HAP-1 (cell line): Measurements from ENCODE around the gene DDTL.

Experiments
- DNase-seq, 2 experiments: peaks; one replicate each; pipeline ENCODE4 v3.0.0-alpha.2; 2016 to 2020; ENCODE audit warnings: low spot score in 2 of 2
- H3K27me3 ChIP-seq: fragments of 250-450 bp; sonication (Bioruptor Pico); 2 replicates; pipeline ENCODE4 v1.5.1; 2020; ENCODE audit warnings: low read depth, mild to moderate bottlenecking, moderate library complexity
- H3K36me3 ChIP-seq: fragments of 250-450 bp; sonication (Bioruptor Pico); replicated peaks from 2 replicates; pipeline ENCODE4 v1.5.1; 2020; ENCODE audit warnings: mild to moderate bottlenecking
- H3K4me1 ChIP-seq: fragments of 250-450 bp; sonication (Bioruptor Pico); 2 replicates; pipeline ENCODE4 v1.5.1; 2020; ENCODE audit warnings: mild to moderate bottlenecking
- H3K4me3 ChIP-seq: fragments of 250-450 bp; sonication (Bioruptor Pico); 2 replicates; pipeline ENCODE4 v1.5.1; 2020; ENCODE audit warnings: mild to moderate bottlenecking, moderate library complexity
- H3K9me3 ChIP-seq: fragments of 250-450 bp; sonication (Bioruptor Pico); 2 replicates; pipeline ENCODE4 v1.5.1; 2020; ENCODE audit warnings: mild to moderate bottlenecking, moderate library complexity
- in situ Hi-C: fragments of 300-500 bp; cut with MboI; formaldehyde crosslinking; loops from 3 replicates; pipeline ENCODE4 v1.14.3; 2020; ENCODE audit warnings: low sequenced_read_pairs, inconsistent platforms, mixed read lengths

DDTL gene

GRCh38 chr22:24003887-24004286, 37.2 kb downstream of the DDTL start:
- Histone ChIP-seq H3K9me3 (no peaks in the 10 kb centered on the region), H3K27me3 (no peaks in the 10 kb centered on the region), H3K36me3 (no peaks in the 10 kb centered on the region), H3K4me3 (no peak overlapping the region), H3K4me1 (no peaks in the 10 kb centered on the region)
- in situ Hi-C loops: no loop called here
- no peak for DNase-seq

- H3K9me3 ChIP-seq: no peaks in the 10 kb centered on the region
- in situ Hi-C loops: no loop called here
- no peak for DNase-seq
These were observed 38.5 kb downstream of the DDTL start, which contains the start of gene GSTT4 for GRCh38 chr22:24005201-24005600. Gene GSTT4, minus strand, starts transcription at chr22:24005453. Its CDS starts 97 bp downstream, at chr22:24005356.

GRCh38 chr22:24006207-24006913, 39.7 kb downstream of the DDTL start:
- no peaks in the 10 kb centered on the region for H3K9me3 ChIP-seq
- no peaks in the 10 kb centered on the region; the same call in 1 of the 2 replicates for H3K36me3 ChIP-seq
- in situ Hi-C loops: no loop called here

More at GRCh38 chr22:24005201-24005600, 38.5 kb downstream of the DDTL start, which contains the start of gene GSTT4:
- Histone ChIP-seq H3K36me3 (no peaks in the 10 kb centered on the region), H3K27me3 (no peaks in the 10 kb centered on the region), H3K4me3 (no peak within 1 kb of the TSS), H3K4me1 (no peaks in the 10 kb centered on the region)

GRCh38 chr22:24006914-24007214, 40.2 kb downstream of the DDTL start:
- in situ Hi-C loops: no loop called here
- no peaks in the 10 kb centered on the region; the same call in 1 of the 2 replicates for H3K36me3 ChIP-seq
- H3K9me3 ChIP-seq: no peaks in the 10 kb centered on the region
- no peak for DNase-seq
- H3K4me3 ChIP-seq: no peak overlapping the region
- H3K4me1 ChIP-seq: no peaks in the 10 kb centered on the region; the same call in 1 of the 2 replicates
- H3K27me3 ChIP-seq: no peaks in the 10 kb centered on the region

More at GRCh38 chr22:24006207-24006913, 39.7 kb downstream of the DDTL start:
- H3K4me1 ChIP-seq: no peaks in the 10 kb centered on the region
- no peaks in the 10 kb centered on the region for H3K27me3 ChIP-seq
- DNase-seq: no peak
- H3K4me3 ChIP-seq: no peak overlapping the region

GRCh38 chr22:24007253-24008021, 40.7 kb downstream of the DDTL start:
- no peaks in the 10 kb centered on the region for H3K9me3 ChIP-seq
- no peak for DNase-seq
- peaks cover 5% of the 10 kb centered on the region; the same call in 1 of the 2 replicates for H3K4me1 ChIP-seq
- in situ Hi-C loops: no loop called here
- H3K27me3 ChIP-seq: no peaks in the 10 kb centered on the region
- H3K4me3 ChIP-seq: no peak overlapping the region
- H3K36me3 ChIP-seq: no peaks in the 10 kb centered on the region; the same call in 1 of the 2 replicates

GRCh38 chr22:24008022-24008283, 41.3 kb downstream of the DDTL start:
- H3K4me3 ChIP-seq: no peak overlapping the region
- in situ Hi-C loops: no loop called here
- H3K4me1 ChIP-seq: peaks cover 5% of the 10 kb centered on the region; the same call in 1 of the 2 replicates
- no peaks in the 10 kb centered on the region; the same call in 1 of the 2 replicates for H3K36me3 ChIP-seq
- DNase-seq: no peak
- no peaks in the 10 kb centered on the region for H3K9me3 ChIP-seq
- H3K27me3 ChIP-seq: no peaks in the 10 kb centered on the region

GRCh38 chr22:24008381-24009226, 41.9 kb downstream of the DDTL start:
- in situ Hi-C loops: no loop called here
- H3K4me3 ChIP-seq: no peak overlapping the region
- no peaks in the 10 kb centered on the region for H3K27me3 ChIP-seq
- DNase-seq: no peak
- H3K36me3 ChIP-seq: no peaks in the 10 kb centered on the region; the same call in 1 of the 2 replicates
- no peaks in the 10 kb centered on the region for H3K9me3 ChIP-seq
- H3K4me1 ChIP-seq: peaks cover 5% of the 10 kb centered on the region; the same call in 1 of the 2 replicates

GRCh38 chr22:24009227-24010017, 42.7 kb downstream of the DDTL start:
- H3K4me1 ChIP-seq: peaks cover 5% of the 10 kb centered on the region; the same call in 1 of the 2 replicates
- in situ Hi-C loops: no loop called here
- H3K4me3 ChIP-seq: no peak overlapping the region
- H3K27me3 ChIP-seq: no peaks in the 10 kb centered on the region
- no peak for DNase-seq
- H3K9me3 ChIP-seq: no peaks in the 10 kb centered on the region
- H3K36me3 ChIP-seq: no peaks in the 10 kb centered on the region; the same call in 1 of the 2 replicates

- peaks cover 5% of the 10 kb centered on the region; the same call in 1 of the 2 replicates for H3K4me1 ChIP-seq
- no peak overlapping the region for H3K4me3 ChIP-seq
- no peaks in the 10 kb centered on the region for H3K27me3 ChIP-seq
- DNase-seq: no peak
- H3K9me3 ChIP-seq: no peaks in the 10 kb centered on the region
- H3K36me3 ChIP-seq: no peaks in the 10 kb centered on the region; the same call in 1 of the 2 replicates
- in situ Hi-C loops: no loop called here
These were observed 43.3 kb downstream of the DDTL start for GRCh38 chr22:24010018-24010391.

- peaks cover 5% of the 10 kb centered on the region; the same call in 1 of the 2 replicates for H3K4me1 ChIP-seq
- peak overlapping the region; percentile 95 for H3K4me3 ChIP-seq
- no peaks in the 10 kb centered on the region; the same call in 1 of the 2 replicates for H3K36me3 ChIP-seq
- in situ Hi-C loops: no loop called here
- DNase-seq: no peak
- no peaks in the 10 kb centered on the region for H3K9me3 ChIP-seq
- H3K27me3 ChIP-seq: no peaks in the 10 kb centered on the region
These were observed 45.0 kb downstream of the DDTL start for GRCh38 chr22:24011735-24012068.

GRCh38 chr22:24016156-24016555, 49.5 kb downstream of the DDTL start:
- Histone ChIP-seq H3K27me3 (no peaks in the 10 kb centered on the region), H3K36me3 (peaks cover 5% of the 10 kb centered on the region; the same call in 1 of the 2 replicates), H3K4me3 (no peak overlapping the region), H3K9me3 (no peaks in the 10 kb centered on the region), H3K4me1 (peaks cover 5% of the 10 kb centered on the region; the same call in 1 of the 2 replicates)
- DNase-seq: no peak
- in situ Hi-C loops: no loop called here

GRCh38 chr22:24021304-24021703, 54.6 kb downstream of the DDTL start:
- in situ Hi-C loops: no loop called here
- Histone ChIP-seq H3K4me3 (no peak overlapping the region), H3K4me1 (0 out of 2 replicates have a peak, but pooled peaks cover 5% of the 10 kb centered on the region), H3K36me3 (peaks cover 5% of the 10 kb centered on the region), H3K27me3 (no peaks in the 10 kb centered on the region), H3K9me3 (peaks cover 8% of the 10 kb centered on the region)
- no peak for DNase-seq
